Activated T-helper 1 cell treated with anti-CD3 and anti-CD28 coated beads, Interleukin-2, amount 50 U/mL, for 16 hours (primary cell): ENCODE measurements around the gene MUC22.
"Not testable (repeated sequence)": the region's sequence is repeated elsewhere in the genome, so short reads cannot be mapped to it uniquely, and the experiment has no call there.

ENCODE experiments used
- DNase-seq, 2 donors: peaks; one replicate each; pipeline ENCODE4 v3.0.0-alpha.2; 2020; ENCODE audit warnings: low read depth in 1 of 2, low spot score in 1 of 2

The MUC22 gene

GRCh38 chr6:31037169-31037568 lies 26.9 kb downstream of the MUC22 start:
- DNase-seq = no peak

- no peak for DNase-seq
These were observed 27.4 kb downstream of the MUC22 start for GRCh38 chr6:31037682-31038081.

- no peak for DNase-seq
These were observed 28.3 kb downstream of the MUC22 start for GRCh38 chr6:31038559-31038958.

GRCh38 chr6:31040801-31041200 lies 30.5 kb downstream of the MUC22 start:
- no peak for DNase-seq

- no peak for DNase-seq
These were observed 31.2 kb downstream of the MUC22 start for GRCh38 chr6:31041372-31041974.

GRCh38 chr6:31042806-31043205 lies 32.5 kb downstream of the MUC22 start:
- DNase-seq = no peak

GRCh38 chr6:31048099-31048498 lies 37.8 kb downstream of the MUC22 start:
- no peak for DNase-seq

GRCh38 chr6:31049518-31049917 lies 39.2 kb downstream of the MUC22 start:
- no peak for DNase-seq

- not testable (repeated sequence) for DNase-seq
These were observed 42.9 kb downstream of the MUC22 start for GRCh38 chr6:31053187-31053586.

- no peak for DNase-seq
These were observed 43.6 kb downstream of the MUC22 start for GRCh38 chr6:31053873-31054272.

GRCh38 chr6:31055441-31055840 lies 45.2 kb downstream of the MUC22 start:
- DNase-seq = no peak

GRCh38 chr6:31057426-31058003 lies 47.2 kb downstream of the MUC22 start:
- no peak for DNase-seq

GRCh38 chr6:31058128-31058894 lies 48.0 kb downstream of the MUC22 start:
- DNase-seq = no peak

GRCh38 chr6:31060145-31060544 lies 49.9 kb downstream of the MUC22 start:
- DNase-seq = no peak

- DNase-seq = no peak
These were observed 53.7 kb downstream of the MUC22 start for GRCh38 chr6:31063906-31064435.

GRCh38 chr6:31065556-31065955 lies 55.3 kb downstream of the MUC22 start:
- DNase-seq = no peak

GRCh38 chr6:31067028-31067427 lies 56.8 kb downstream of the MUC22 start:
- DNase-seq = not testable (repeated sequence)

GRCh38 chr6:31067891-31068668 lies 57.8 kb downstream of the MUC22 start:
- DNase-seq = not testable (repeated sequence)

- DNase-seq = peak; percentile 49 to 57
These were observed 58.5 kb downstream of the MUC22 start for GRCh38 chr6:31068669-31069340.

- no peak for DNase-seq
These were observed 60.5 kb downstream of the MUC22 start for GRCh38 chr6:31070711-31071197.

GRCh38 chr6:31074401-31074800 lies 64.1 kb downstream of the MUC22 start:
- no peak for DNase-seq
